ENCODE results near the gene BFAR.
"Not testable (repeated sequence)": the region's sequence is repeated elsewhere in the genome, so short reads cannot be mapped to it uniquely, and the experiment has no call there.

BFAR gene

GRCh38 chr16:14685870-14686793, 53.4 kb downstream of the BFAR start:
- DNase-seq (ENCODE audit: low spot score) = not testable (repeated sequence)

- not testable (repeated sequence) for DNase-seq (ENCODE audit: low spot score)
Measured at GRCh38 chr16:14694129-14694528, 61.4 kb downstream of the BFAR start, which contains the start of gene PLA2G10. Gene PLA2G10, minus strand, starts transcription at chr16:14694308. Its CDS starts 79 bp downstream, at chr16:14694229.

GRCh38 chr16:14701859-14702258, 69.1 kb downstream of the BFAR start:
- not testable (repeated sequence) for DNase-seq (ENCODE audit: low spot score)

GRCh38 chr16:14702672-14703071, 69.9 kb downstream of the BFAR start:
- DNase-seq (ENCODE audit: low spot score) = not testable (repeated sequence)

- DNase-seq (ENCODE audit: low spot score) = not testable (repeated sequence)
Measured at GRCh38 chr16:14703156-14704011, 70.6 kb downstream of the BFAR start, which contains the start of gene NPIPA3. Gene NPIPA3, plus strand, starts transcription at chr16:14703411. Its CDS starts 5,533 bp downstream, at chr16:14708944.
